Stromal cell of bone marrow (primary cell): ENCODE data around the gene KCTD21.

Experiments used
- DNase-seq: peaks from one replicate; pipeline ENCODE4 v3.0.0-alpha.2; 2012; ENCODE audit warnings: low read depth

KCTD21 gene

DNA sequence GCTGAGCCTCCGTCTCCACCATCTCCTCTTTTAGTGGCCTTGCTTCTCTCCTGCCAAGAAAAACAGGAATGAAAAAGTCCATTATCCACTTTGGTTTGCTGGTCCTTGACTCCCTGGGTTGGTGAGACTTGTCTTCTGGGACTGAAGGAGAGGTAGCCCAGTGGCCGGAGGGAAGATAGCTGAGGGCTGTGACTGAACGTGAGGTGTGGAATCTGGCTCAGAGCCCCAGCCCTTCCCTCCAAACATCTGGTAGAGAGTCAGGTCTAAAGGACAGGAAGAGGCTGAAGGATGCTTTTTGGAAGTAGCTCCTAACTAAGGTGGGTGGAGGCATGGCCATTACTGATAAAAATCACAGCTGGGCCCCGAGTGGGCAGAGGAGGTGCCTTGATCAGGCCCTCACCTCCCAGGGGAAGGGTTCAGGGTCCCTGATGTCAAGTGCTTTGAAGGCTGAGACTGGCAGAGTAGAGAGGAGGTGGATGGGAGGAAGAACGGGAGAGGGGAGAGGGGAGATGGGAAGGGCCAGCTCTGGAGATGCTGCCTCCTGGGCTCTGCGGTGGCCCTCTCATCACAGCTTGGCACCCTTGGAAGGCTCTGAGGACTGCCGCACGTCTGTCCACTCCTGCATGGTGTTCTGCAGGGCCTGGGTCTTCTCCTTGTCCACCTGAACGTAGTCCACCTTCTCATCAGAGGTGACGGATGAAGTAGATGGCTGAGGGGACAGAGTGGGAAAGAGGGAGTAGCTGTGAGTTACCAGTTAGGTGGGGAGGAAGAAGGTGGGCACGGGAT is 30.5 kb upstream of the KCTD21 start:
- DNase-seq: no peak

DNA sequence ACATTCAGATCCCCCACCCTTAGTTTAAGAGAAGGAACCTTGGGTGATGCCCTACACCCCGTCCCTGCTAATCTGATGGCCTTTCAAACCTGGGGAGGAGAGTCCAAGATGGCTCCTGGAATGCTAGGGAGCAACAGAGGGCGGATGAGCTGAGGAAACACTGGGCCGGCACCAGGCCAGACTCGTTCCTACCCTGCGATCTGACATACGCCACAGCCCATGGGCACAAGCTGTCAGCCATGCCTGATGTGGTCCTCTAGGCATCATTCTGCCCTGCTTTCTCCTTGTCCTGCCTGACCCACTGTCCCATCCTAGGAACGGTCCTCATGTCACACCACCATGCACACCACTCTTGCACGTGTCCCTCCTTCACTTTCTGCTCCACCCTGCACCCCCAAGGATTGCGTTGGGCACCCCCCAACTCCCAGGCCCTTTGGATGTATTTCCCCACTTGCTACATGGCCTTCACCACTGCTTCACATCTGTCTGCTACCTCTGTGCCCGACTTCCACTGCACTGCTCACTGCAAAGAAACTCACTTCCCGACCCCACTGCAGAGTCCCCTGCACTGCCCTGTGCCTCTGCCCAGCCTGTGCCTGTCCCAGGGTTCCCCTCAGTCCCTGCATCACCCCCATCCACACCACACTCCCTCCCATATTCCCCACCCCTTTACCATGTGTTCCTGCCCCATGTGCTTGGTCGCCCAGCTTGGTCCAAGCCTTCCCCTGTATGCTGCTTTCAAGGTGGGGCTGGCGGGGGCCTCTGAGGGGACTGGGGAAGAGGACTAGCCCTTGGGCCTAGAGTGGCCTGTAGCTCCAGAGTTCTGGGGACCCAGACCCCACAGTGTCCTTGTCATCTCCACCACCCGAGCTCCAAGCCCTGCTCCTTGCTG is 29.5 kb upstream of the KCTD21 start:
- no peak for DNase-seq

GRCh38 chr11:78216571-78217287 is 28.3 kb upstream of the KCTD21 start:
- no peak for DNase-seq

- DNase-seq: no peak
Observed at GRCh38 chr11:78216021-78216420, 27.6 kb upstream of the KCTD21 start.

DNA sequence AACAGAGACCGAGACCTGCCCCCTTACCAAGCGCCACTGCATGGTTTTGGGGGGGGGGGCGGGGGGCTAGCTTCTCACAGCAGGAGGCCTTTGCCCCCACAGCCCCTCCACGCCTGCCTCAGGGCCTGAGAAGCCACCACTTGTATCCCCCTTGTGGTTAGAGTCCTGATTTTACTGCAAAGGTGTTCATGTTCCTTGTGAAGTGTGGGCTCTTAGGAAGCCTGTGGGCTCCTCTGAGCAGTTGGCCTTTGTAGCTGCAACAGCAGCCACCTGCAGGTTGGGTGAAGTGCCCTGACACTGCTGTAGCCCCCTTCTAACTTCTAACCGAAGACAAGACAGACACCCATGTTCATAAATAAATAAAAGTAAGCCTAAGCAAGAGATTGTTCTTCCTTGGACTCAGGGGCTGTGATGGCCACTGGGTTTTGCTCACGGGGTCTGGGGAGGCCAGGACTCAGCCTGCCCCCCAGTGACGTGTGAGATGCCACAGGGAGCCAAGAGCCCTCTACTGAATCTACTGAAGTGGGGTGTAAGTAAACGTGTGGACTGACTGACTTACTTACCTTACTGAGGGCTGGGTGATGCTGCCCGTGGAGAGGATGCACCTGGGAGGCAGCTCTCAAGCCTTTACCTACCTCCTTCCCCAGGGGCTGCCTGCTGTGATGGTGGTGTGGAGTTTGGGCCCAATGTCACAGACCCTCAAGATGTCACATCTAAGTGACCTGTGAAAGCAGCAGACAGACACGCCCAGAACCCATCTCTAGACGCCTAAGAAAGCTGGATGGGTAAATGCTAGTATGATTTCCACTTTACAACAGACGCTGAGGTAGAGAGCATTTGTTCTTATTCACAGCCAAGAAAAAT is 26.1 kb upstream of the KCTD21 start:
- no peak for DNase-seq

DNA sequence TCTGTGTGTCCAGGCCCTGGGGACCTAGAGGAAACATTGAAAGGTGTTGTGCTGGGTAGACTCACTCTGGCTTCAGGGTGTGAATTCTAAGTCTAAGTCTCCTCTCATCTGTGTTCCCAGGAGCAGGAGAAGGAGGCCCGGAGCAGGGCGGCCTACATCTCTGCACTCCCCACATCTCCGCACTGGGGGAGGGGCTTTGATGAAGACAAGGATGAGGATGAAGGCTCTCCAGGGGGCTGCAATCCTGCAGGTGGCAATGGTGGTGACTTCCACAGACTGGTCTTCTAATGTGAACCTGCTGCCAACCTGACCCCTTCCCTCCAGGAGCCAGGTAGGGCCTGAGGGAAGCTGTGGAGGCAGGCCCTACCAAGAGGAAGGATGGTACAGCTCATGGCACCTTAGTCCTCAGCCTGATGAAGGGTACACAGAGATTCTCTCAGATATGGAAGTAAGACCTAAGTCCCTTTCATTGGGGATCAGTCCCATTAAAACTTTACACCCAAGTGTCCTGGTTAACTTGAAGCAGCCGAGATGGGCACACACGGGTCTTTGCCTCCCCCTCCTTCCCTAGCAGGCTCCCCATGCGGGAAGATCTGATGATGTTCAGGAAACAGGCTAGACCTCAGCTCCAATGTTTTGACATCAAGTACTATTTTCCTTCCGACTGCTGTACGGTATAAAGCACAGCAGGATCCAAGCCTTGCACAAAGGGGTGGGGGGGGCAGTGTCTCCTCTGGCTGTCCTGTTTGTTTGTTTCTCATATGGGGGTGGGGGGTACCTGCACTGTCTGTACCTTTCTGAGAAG is 25.3 kb upstream of the KCTD21 start:
- DNase-seq: no peak

GRCh38 chr11:78212586-78213371 is 24.4 kb upstream of the KCTD21 start:
- no peak for DNase-seq

DNA sequence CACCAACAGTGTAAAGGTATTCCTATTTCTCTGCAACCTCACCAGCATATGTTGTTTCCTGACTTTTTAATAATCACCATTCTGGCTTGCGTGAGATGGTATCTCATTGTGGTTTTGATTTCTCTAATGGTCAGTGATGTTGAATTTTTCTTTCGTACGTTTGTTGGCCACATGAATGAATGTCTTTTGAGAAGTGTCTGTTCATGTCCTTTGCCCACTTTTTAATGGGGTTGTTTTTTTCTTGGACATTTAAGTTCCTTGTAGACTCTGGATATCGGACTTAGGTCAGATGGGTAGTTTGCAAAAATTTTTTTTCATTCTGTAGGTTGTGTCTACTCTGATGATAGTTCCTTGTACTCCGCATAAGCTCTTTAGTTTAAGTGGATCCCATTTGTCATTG is 23.1 kb upstream of the KCTD21 start:
- DNase-seq: no peak

DNA sequence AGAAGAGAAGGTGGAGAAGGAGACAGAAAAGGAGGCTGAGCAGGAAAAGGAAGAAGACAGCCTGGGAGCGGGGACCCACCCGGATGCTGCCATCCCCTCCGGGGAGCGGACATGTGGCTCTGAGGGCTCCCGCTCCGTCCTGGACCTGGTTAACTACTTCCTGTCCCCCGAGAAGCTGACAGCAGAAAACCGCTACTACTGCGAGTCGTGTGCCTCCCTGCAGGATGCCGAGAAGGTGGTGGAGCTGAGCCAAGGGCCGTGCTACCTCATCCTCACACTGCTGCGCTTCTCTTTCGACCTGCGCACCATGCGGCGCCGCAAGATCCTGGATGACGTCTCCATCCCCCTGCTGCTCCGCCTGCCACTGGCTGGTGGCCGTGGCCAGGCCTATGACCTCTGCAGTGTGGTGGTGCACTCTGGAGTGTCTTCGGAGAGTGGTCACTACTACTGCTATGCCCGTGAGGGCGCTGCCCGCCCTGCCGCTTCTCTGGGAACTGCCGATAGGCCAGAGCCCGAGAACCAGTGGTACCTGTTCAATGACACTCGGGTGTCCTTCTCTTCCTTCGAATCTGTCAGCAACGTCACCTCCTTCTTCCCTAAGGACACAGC is 21.7 kb upstream of the KCTD21 start:
- DNase-seq: no peak

GRCh38 chr11:78209478-78209877 is 21.1 kb upstream of the KCTD21 start:
- DNase-seq: no peak

- no peak for DNase-seq
Observed at GRCh38 chr11:78208257-78209165, 20.1 kb upstream of the KCTD21 start.

GRCh38 chr11:78207532-78208256 is 19.3 kb upstream of the KCTD21 start:
- no peak for DNase-seq

DNA sequence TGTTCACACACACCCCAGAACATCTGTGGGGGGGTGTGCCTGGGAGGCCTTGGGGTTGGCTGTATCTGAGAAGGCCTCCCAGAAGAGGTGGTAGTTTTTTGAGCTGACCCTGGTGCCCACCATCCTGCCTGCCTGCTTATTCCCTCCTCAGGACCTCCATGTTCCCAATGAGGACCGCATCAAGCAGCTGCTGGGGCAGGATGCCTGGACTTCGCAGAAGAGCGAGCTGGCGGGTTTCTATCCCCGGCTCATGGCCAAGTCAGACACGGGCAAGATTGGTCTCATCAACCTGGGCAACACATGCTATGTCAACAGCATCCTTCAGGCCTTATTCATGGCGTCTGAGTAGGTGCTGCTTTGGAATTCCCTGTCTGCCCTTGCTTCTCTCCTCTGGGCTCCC is 17.3 kb upstream of the KCTD21 start:
- no peak for DNase-seq

DNA sequence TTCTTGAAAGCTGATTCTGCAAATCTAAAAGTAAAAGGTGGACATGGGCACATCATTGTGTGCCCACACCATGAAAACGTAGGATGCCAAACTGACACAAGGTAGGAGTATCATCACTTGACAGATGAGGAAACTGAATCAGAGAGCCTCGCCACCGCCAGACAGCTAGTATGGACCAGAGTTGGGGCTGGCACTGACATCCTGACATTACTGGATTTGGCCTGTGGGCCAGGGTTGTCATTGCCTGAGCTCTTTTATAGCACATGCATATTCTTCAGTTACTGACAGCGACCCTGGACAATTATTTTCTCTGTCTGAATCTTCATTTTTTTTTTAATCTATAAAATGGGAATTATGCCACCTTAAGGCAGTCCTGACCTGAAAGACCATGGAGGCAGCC is 16.8 kb upstream of the KCTD21 start:
- DNase-seq: no peak

DNA sequence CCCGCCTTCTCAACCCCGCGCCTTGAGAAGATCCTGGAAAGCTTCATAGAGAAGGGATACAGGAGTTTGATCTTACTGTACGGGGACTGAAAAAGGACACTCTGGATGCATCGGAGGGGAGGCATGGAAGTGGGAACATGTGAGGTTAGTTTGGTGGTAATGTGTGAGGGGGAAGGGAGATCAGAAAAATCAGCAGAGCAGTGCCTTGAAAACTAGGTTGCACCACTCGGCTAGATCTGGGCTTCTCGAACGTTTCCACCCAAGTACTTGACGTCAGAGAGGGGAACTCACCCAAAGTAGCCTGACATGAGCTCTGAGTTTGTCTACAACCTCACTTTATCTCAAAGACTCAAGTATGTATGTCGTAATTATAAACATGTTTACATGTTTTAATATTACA is 14.8 kb upstream of the KCTD21 start:
- DNase-seq: no peak

DNA sequence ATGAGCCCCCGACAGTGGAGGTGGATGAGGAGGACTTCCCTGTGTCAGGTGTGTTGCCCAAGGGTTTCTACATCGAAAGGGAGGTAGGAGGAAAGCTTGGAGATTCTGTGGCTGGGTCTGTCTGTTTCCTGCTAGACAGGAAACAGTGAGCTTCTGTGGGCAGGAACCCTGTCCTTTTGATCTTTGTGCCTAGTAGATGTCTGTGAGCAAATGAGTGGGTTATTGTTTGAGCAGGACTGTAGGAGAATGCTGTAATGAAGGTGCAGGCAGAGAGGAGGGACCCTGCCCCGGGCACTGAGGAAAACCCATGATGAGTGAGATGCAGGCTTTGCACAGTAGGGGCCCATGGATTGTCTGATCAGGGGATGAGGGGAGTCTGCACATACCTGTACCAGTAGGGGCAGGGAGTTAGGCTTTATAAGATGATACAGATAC is 14.3 kb upstream of the KCTD21 start:
- DNase-seq: no peak

DNA sequence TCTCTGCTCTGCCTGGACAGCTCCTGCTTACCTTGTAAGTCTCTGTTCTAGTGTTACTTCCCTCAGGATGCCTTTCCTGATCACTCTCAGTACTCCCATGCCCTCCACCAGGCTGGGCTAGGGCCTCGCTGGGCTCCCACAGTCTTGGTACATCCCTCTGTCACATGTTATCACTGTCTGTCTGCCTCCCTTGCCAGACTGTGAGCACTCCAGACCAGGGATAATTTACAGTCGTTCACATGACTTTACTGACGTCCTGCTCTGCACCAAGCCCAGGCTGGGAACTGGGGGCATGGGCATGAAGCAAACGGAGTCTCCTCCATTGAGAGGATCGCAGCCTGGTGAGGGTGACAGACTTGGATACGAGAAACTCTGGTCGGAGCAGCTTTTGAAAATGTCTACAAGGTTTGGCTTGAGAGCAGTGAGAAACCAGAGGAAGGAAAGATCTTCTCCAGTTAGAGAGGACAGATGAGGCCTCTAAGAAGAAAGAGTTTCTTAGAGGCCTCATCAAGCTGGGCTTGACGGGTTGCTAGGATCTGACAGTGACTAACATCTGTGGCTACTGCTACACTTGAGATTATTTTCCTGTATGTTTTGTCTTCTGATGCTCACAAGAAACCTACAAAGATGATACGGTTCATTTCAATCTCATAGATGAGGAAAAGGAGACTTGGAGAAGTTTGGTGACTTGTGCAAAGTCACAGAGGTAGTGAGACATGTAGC is 12.8 kb upstream of the KCTD21 start:
- DNase-seq: no peak
